PC-9 (cell line): ENCODE results near the gene RPS6KA5. TPM values are rescaled to one million over a fixed set of nuclear protein-coding genes. Genes with fewer than 3 reads are reported as not detected.

ENCODE experiments used
- BruUV-seq: library from RNA; stranded (reverse); fragments of 400-500 nt; replicated peaks from 2 replicates; lab custom pipeline; 2021; lab: Mats Ljungman, UMichigan
- CTCF ChIA-PET: fragments of 300-600 bp; sonication (Branson Sonifier 250); formaldehyde crosslinking; loops from one replicate; lab custom pipeline; 2022; ENCODE audit warnings: antibody characterized with exemption; lab: Charles Lee
- POLR2A ChIA-PET: fragments of 300-600 bp; sonication (Branson Sonifier 250); formaldehyde crosslinking; loops from one replicate; lab custom pipeline; 2022; ENCODE audit warnings: antibody characterized with exemption; ENCODE audit not compliant: unreplicated experiment; lab: Charles Lee
- DNase-seq, 2 experiments: peaks; one replicate each; pipeline versions ENCODE4 v3.0.0 to v3.0.0-alpha.2; 2015 to 2022; ENCODE audit warnings: mixed read lengths in 1 of 2
- H2AFZ ChIP-seq: fragments of 200-600 bp; sonication (generic); 2 replicates; pipeline ENCODE4 v1.8.1; 2017; ENCODE audit warnings: antibody characterized with exemption
- H3F3A ChIP-seq: fragments of 200-600 bp; sonication (generic); 2 replicates; pipeline ENCODE4 v1.8.1; 2017; ENCODE audit warnings: antibody characterized with exemption, mild to moderate bottlenecking, low read depth; ENCODE audit not compliant: insufficient read depth
- H3K27ac ChIP-seq: fragments of 200-600 bp; sonication (generic); 2 replicates; pipeline ENCODE4 v1.6.1; 2016; ENCODE audit warnings: mixed run types
- H3K27me3 ChIP-seq: fragments of 200-600 bp; sonication (generic); 2 replicates; pipeline ENCODE4 v1.6.1; 2016; ENCODE audit warnings: low read depth, mixed run types; ENCODE audit not compliant: insufficient read depth
- H3K36me3 ChIP-seq: fragments of 200-600 bp; sonication (generic); 2 replicates; pipeline ENCODE4 v1.6.1; 2016; ENCODE audit warnings: low read depth, mixed run types
- H3K4me1 ChIP-seq: fragments of 200-600 bp; sonication (generic); replicated peaks from 2 replicates; pipeline ENCODE4 v1.6.1; 2016; ENCODE audit warnings: mixed run types; ENCODE audit not compliant: insufficient read depth
- H3K4me2 ChIP-seq: fragments of 200-600 bp; sonication (generic); 2 replicates; pipeline ENCODE4 v1.6.1; 2017; ENCODE audit warnings: mixed run types
- H3K4me3 ChIP-seq: fragments of 200-600 bp; sonication (generic); 2 replicates; pipeline ENCODE4 v1.6.1; 2016; ENCODE audit warnings: mixed run types
- H3K79me2 ChIP-seq: fragments of 200-600 bp; sonication (generic); 2 replicates; pipeline ENCODE4 v1.6.1; 2017; ENCODE audit warnings: low read depth, mixed run types
- H3K9me2 ChIP-seq: fragments of 200-600 bp; sonication (generic); 2 replicates; pipeline ENCODE4 v1.8.1; 2017; ENCODE audit warnings: mild to moderate bottlenecking; ENCODE audit not compliant: insufficient read depth
- H3K9me3 ChIP-seq: fragments of 200-600 bp; sonication (generic); 2 replicates; pipeline ENCODE4 v1.8.1; 2016; ENCODE audit warnings: low read depth; ENCODE audit not compliant: insufficient read depth
- H4K20me1 ChIP-seq: fragments of 200-600 bp; sonication (generic); 2 replicates; pipeline ENCODE4 v1.8.1; 2017; ENCODE audit not compliant: insufficient read depth
- CTCF ChIP-seq: fragments of 200-600 bp; sonication (generic); conservative IDR thresholded peaks from 2 replicates; pipeline ENCODE4 v1.6.1; 2017; ENCODE audit warnings: mixed run types, antibody characterized with exemption, mild to moderate bottlenecking, moderate library complexity
- EZH2 ChIP-seq: fragments of 200-600 bp; sonication (generic); IDR thresholded peaks from 2 replicates; pipeline ENCODE4 v1.8.0; 2017; ENCODE audit warnings: antibody characterized with exemption, low read depth
- intact Hi-C: fragments of 100-400 bp; cut with micrococcal nuclease; formaldehyde crosslinking; loops from one replicate; pipeline ENCODE4 v1.10.0; 2022; ENCODE audit not compliant: unreplicated experiment
- total RNA-seq: library from RNA; stranded (reverse); gene quantifications from 2 replicates; pipeline ENCODE4 v1.2.3, GENCODE V29; 2021

The RPS6KA5 gene
- total RNA-seq, 1 experiment from 2014 or later = 3.5 TPM

- DNase-seq = no peak
- no TSS peak for BruUV-seq
- TF ChIP-seq EZH2 (no peak), CTCF (no peak)
- H3K79me2 ChIP-seq = no peaks in the 10 kb centered on the region
- no peaks in the 10 kb centered on the region for H3K9me2 ChIP-seq
- ChIA-PET POLR2A (no interaction called here), CTCF (interaction anchor here (1.1 kb wide), 1 partner anchor 146 kb away, joined by 3 read pairs; no protein-coding TSS in a partner anchor)
- H4K20me1 ChIP-seq = no peaks in the 10 kb centered on the region
- H2AFZ ChIP-seq = no peak overlapping the region
- H3K4me1 ChIP-seq = no peaks in the 10 kb centered on the region
- H3F3A ChIP-seq = no peaks in the 10 kb centered on the region
- no peak overlapping the region for H3K4me3 ChIP-seq
- intact Hi-C loops = no loop called here
- H3K9me3 ChIP-seq = no peaks in the 10 kb centered on the region
- no peaks in the 10 kb centered on the region for H3K27me3 ChIP-seq
- H3K36me3 ChIP-seq = no peaks in the 10 kb centered on the region
- H3K4me2 ChIP-seq = no peak overlapping the region
- H3K27ac ChIP-seq = no peak overlapping the region
Measured at GRCh38 chr14:91048676-91049075, 11.8 kb downstream of the RPS6KA5 start.

- Histone ChIP-seq H3F3A (no peaks in the 10 kb centered on the region), H3K79me2 (no peaks in the 10 kb centered on the region), H4K20me1 (no peaks in the 10 kb centered on the region), H3K27me3 (no peaks in the 10 kb centered on the region), H3K27ac (no peak overlapping the region), H3K36me3 (no peaks in the 10 kb centered on the region), H3K4me1 (no peaks in the 10 kb centered on the region), H2AFZ (no peak overlapping the region), H3K4me2 (no peak overlapping the region), H3K9me2 (no peaks in the 10 kb centered on the region), H3K9me3 (no peaks in the 10 kb centered on the region), H3K4me3 (no peak overlapping the region)
- TF ChIP-seq EZH2 = no peak
- no peak for TF ChIP-seq CTCF
- ChIA-PET POLR2A (no interaction called here), CTCF (interaction anchor here (1.1 kb wide), 1 partner anchor 145 kb away, joined by 3 read pairs; no protein-coding TSS in a partner anchor)
- intact Hi-C loops = no loop called here
- DNase-seq = no peak
- BruUV-seq = no TSS peak
Measured at GRCh38 chr14:91048265-91048664, 12.2 kb downstream of the RPS6KA5 start.

DNA sequence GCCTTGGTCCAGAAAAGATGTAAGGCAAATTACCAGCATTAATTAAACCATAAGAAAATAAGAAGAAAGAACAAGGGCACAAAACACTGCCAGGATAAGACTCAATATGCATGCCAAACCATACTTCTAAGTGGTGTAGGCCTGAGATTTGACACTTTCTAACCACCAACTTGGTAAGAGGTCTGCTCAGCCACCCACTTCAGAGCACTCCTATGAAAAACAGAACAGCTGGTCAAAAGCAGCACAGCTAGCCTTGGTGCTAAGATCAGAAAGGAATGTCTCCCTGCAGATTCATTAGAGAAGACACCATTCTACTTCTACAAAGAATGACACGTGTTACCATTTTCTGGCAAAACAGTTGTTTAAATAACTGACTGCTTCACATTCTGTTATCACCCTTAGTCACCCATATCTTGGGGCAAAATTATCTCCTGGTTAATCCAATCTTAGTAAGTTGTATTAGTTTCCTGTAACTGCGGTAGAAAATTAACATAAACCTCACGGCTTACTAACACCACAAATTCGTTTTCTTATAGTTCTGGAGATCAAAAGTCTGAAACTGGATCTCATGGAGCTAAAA lies 13.2 kb downstream of the RPS6KA5 start:
- CTCF ChIA-PET = no interaction called here
- Histone ChIP-seq H3K36me3 (no peaks in the 10 kb centered on the region), H3K27me3 (no peaks in the 10 kb centered on the region), H3K9me2 (no peaks in the 10 kb centered on the region), H3K79me2 (no peaks in the 10 kb centered on the region), H3K27ac (no peak overlapping the region), H3K4me2 (no peak overlapping the region), H4K20me1 (no peaks in the 10 kb centered on the region), H3K4me1 (no peaks in the 10 kb centered on the region), H3F3A (no peaks in the 10 kb centered on the region), H2AFZ (no peak overlapping the region), H3K4me3 (no peak overlapping the region), H3K9me3 (no peaks in the 10 kb centered on the region)
- DNase-seq = no peak
- intact Hi-C loops = no loop called here
- POLR2A ChIA-PET = no interaction called here
- no TSS peak for BruUV-seq
- TF ChIP-seq EZH2 (no peak), CTCF (no peak)
